Liver (tissue), 9 donors: ENCODE results near the gene SCEL. TPM values are rescaled to one million over a fixed set of nuclear protein-coding genes. Genes with fewer than 3 reads are reported as not detected.

ENCODE experiments used
- DNase-seq: peaks from one replicate; pipeline ENCODE4 v3.0.0-alpha.2; 2017; ENCODE audit warnings: low spot score
- H3K27ac ChIP-seq, 2 donors: one replicate each; pipeline ENCODE4 v1.7.0; 2013; ENCODE audit warnings: inconsistent platforms in 2 of 2, low read length in 2 of 2, control low read depth in 1 of 2, low read depth in 1 of 2, mild to moderate bottlenecking in 1 of 2
- H3K27me3 ChIP-seq, 4 donors: one replicate each; pipeline versions ENCODE4 v1.6.1 to v1.7.0; 2013; ENCODE audit warnings: low read length in 3 of 4, inconsistent platforms in 1 of 4, mild to moderate bottlenecking in 1 of 4, moderate library complexity in 1 of 4; ENCODE audit not compliant: control insufficient read depth in 4 of 4, insufficient read depth in 4 of 4
- H3K36me3 ChIP-seq, 4 donors: one replicate each; pipeline versions ENCODE4 v1.6.1 to v1.7.0; 2013; ENCODE audit warnings: low read length in 3 of 4, mild to moderate bottlenecking in 3 of 4, low read depth in 1 of 4, moderate library complexity in 1 of 4; ENCODE audit not compliant: control insufficient read depth in 4 of 4, insufficient read depth in 3 of 4
- H3K4me1 ChIP-seq, 4 donors: one replicate each; pipeline versions ENCODE4 v1.6.1 to v1.7.0; 2013; ENCODE audit warnings: low read length in 3 of 4, mild to moderate bottlenecking in 3 of 4, moderate library complexity in 1 of 4; ENCODE audit not compliant: control insufficient read depth in 4 of 4, insufficient read depth in 4 of 4
- H3K4me3 ChIP-seq, 3 donors: one replicate each; pipeline versions ENCODE4 v1.6.1 to v1.7.0; 2013; ENCODE audit warnings: low read length in 3 of 3, control low read depth in 1 of 3, low read depth in 1 of 3, mild to moderate bottlenecking in 1 of 3
- H3K9ac ChIP-seq, 2 donors: one replicate each; pipeline ENCODE4 v1.7.0; 2013; ENCODE audit warnings: low read length in 2 of 2, mild to moderate bottlenecking in 2 of 2, moderate library complexity in 2 of 2, control low read depth in 1 of 2, low read depth in 1 of 2
- H3K9me3 ChIP-seq, 4 donors: one replicate each; pipeline versions ENCODE4 v1.6.1 to v1.7.0; 2013; ENCODE audit warnings: low read length in 3 of 4; ENCODE audit not compliant: control insufficient read depth in 4 of 4
- ATF3 ChIP-seq: IDR thresholded peaks from 2 replicates; pipeline ENCODE4 v1.6.1; 2016; ENCODE audit warnings: antibody characterized with exemption
- CTCF ChIP-seq: fragments of 150-350 bp; IDR thresholded peaks from 2 replicates; pipeline ENCODE4 v1.5.1; 2017; ENCODE audit warnings: improper control_type of control experiment, low read depth, low read length; ENCODE audit not compliant: missing input control
- FOXA1 ChIP-seq: IDR thresholded peaks from 2 replicates; pipeline ENCODE4 v1.6.1; 2016; ENCODE audit warnings: antibody characterized with exemption
- FOXA2 ChIP-seq: IDR thresholded peaks from 2 replicates; pipeline ENCODE4 v1.6.1; 2016; ENCODE audit warnings: antibody characterized with exemption
- GABPA ChIP-seq, 2 donors: IDR thresholded peaks in 1 of 2; conservative IDR thresholded peaks in 1 of 2; 2 replicates each; pipeline ENCODE4 v1.6.1; 2016; ENCODE audit warnings: antibody characterized with exemption in 2 of 2, mild to moderate bottlenecking in 1 of 2, moderate library complexity in 1 of 2
- JUND ChIP-seq, 2 donors: IDR thresholded peaks; 2 replicates each; pipeline ENCODE4 v1.6.1; 2016; ENCODE audit warnings: antibody characterized with exemption in 2 of 2
- MAX ChIP-seq: IDR thresholded peaks from 2 replicates; pipeline ENCODE4 v1.6.1; 2016; ENCODE audit warnings: antibody characterized with exemption
- REST ChIP-seq: IDR thresholded peaks from 2 replicates; pipeline ENCODE4 v1.6.1; 2016; ENCODE audit warnings: antibody characterized with exemption, mild to moderate bottlenecking
- RXRA ChIP-seq, 2 donors: IDR thresholded peaks; 2 replicates each; pipeline ENCODE4 v1.6.1; 2017 to 2018; ENCODE audit warnings: antibody characterized with exemption in 2 of 2, mild to moderate bottlenecking in 1 of 2
- SP1 ChIP-seq: IDR thresholded peaks from 2 replicates; pipeline ENCODE4 v1.6.1; 2018; ENCODE audit warnings: antibody characterized with exemption, mild to moderate bottlenecking
- YY1 ChIP-seq: IDR thresholded peaks from 2 replicates; pipeline ENCODE4 v1.6.1; 2016; ENCODE audit warnings: antibody characterized with exemption, mild to moderate bottlenecking
- WGBS: extraction: QIAGEN DNeasy Blood & Tissue Kit; methylation state at CpG from one replicate; pipeline ENCODE4 v1.1.7; 2013; 5-methylcytosine and 5-hydroxymethylcytosine counted together
- polyA plus RNA-seq, 2 donors: library from polyadenylated mRNA; stranded (reverse) in 1 of 2; unstranded in 1 of 2; fragments of 200-250 nt in 1 of 2; fragments of >200 nt in 1 of 2; fragmentation: Nextera tagmentation in 1 of 2; extraction: Ambion mirVana in 1 of 2; gene quantifications; one replicate each; pipeline versions ENCODE4 v1.2.1 to v1.2.3, GENCODE V29; 2013 to 2015
- total RNA-seq, 2 donors: library from RNA; depleted of rRNA; stranded (reverse); fragments of >200 nt; gene quantifications; one replicate each; pipeline ENCODE4 v1.2.3, GENCODE V29; 2014
- TF ChIP-seq, protein P1 (sequence below): IDR thresholded peaks from 2 replicates; pipeline ENCODE4 v1.6.1; 2016; ENCODE audit warnings: antibody characterized with exemption
- donor health status: healthy.
- donor health status: healthy.
- donor health status: healthy.
- donor health status: healthy.
- donor health status: healthy.

SCEL gene
- total and polyA plus RNA-seq, 4 donors, result 0.02 TPM; not detected in 3

- TF ChIP-seq REST (no peak), JUND (IDR thresholded peaks at IDR 0.05) (no peak)
Measured at GRCh38 chr13:77584106-77584505, 48.6 kb downstream of the SCEL start (continued).

DNA sequence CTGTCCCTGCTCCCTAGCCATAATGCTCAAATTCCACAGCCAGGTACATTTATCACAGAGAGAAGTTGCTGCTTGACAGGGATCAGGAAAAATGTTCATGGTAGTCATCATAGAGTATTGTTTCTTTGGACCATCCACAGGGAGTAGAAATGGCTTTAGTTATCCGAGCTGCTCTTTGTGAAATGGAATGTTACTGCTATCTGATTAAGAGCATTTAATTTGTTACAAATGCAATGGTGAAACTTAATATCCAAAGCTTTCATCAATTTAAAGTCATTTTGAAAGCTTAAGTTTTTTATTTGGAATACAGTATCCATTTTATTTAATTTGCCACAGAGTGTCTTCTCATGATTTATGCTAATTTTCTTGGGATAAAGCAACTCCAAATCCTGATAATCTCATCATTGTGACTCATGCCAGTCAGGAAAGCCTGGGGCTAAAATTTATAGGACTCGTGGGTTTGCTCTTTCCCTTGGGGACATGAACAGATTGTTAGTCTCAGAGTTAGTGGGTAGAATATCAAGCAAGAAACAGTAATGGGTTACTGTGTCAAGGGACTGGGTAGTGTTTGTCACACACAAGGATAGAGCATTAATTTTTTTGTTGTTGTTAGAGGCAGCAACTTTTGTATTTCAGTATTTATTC, 59.8 kb downstream of the SCEL start:
- H3K4me1 ChIP-seq, result peaks cover 0 to 3% (median 0%) of the 10 kb centered on the region in 4 donors
- H3K9me3 ChIP-seq, result no peaks in the 10 kb centered on the region
- H3K9ac ChIP-seq, result no peak overlapping the region
- H3K36me3 ChIP-seq, result no peaks in the 10 kb centered on the region
- WGBS, result 46% methylated on average over 2 of the region's 2 CpGs
- no peak overlapping the region for H3K4me3 ChIP-seq
- no peak for DNase-seq
- no peak overlapping the region for H3K27ac ChIP-seq
- H3K27me3 ChIP-seq, result peaks cover 0 to 5% (median 0%) of the 10 kb centered on the region in 4 donors
- TF ChIP-seq REST (no peak), MAX (no peak), RXRA (IDR thresholded peaks at IDR 0.05) (no peak), FOXA1 (no peak), GABPA (IDR thresholded peaks at IDR 0.05 in 1 of 2, conservative IDR thresholded peaks at IDR 0.05 in 1 of 2) (no peak), SP1 (no peak), FOXA2 (no peak), ATF3 (no peak), YY1 (no peak), CTCF (no peak)
- TF ChIP-seq, protein P1, sequence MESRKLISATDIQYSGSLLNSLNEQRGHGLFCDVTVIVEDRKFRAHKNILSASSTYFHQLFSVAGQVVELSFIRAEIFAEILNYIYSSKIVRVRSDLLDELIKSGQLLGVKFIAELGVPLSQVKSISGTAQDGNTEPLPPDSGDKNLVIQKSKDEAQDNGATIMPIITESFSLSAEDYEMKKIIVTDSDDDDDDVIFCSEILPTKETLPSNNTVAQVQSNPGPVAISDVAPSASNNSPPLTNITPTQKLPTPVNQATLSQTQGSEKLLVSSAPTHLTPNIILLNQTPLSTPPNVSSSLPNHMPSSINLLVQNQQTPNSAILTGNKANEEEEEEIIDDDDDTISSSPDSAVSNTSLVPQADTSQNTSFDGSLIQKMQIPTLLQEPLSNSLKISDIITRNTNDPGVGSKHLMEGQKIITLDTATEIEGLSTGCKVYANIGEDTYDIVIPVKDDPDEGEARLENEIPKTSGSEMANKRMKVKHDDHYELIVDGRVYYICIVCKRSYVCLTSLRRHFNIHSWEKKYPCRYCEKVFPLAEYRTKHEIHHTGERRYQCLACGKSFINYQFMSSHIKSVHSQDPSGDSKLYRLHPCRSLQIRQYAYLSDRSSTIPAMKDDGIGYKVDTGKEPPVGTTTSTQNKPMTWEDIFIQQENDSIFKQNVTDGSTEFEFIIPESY, result no peak
